Nephron progenitor cell (in vitro differentiated cells): Measurements from ENCODE around the gene DVL3.

ENCODE experiments used
- DNase-seq: peaks from one replicate; pipeline ENCODE4 v3.0.0; 2021
- H3K27ac Mint-ChIP-seq: 2 replicates; pipeline ENCODE4 v1.8.0; 2021; ENCODE audit warnings: mild to moderate bottlenecking, moderate library complexity, mixed read lengths
- H3K27me3 Mint-ChIP-seq: 2 replicates; pipeline ENCODE4 v1.8.0; 2021; ENCODE audit warnings: mild to moderate bottlenecking, low read depth, mixed read lengths; ENCODE audit not compliant: poor library complexity
- H3K36me3 Mint-ChIP-seq: 2 replicates; pipeline ENCODE4 v1.8.0; 2021; ENCODE audit warnings: low read depth, mixed read lengths
- H3K4me1 Mint-ChIP-seq: 2 replicates; pipeline ENCODE4 v1.8.0; 2021; ENCODE audit warnings: mixed read lengths
- H3K4me3 Mint-ChIP-seq: 2 replicates; pipeline ENCODE4 v1.8.0; 2021; ENCODE audit warnings: mild to moderate bottlenecking, moderate library complexity, mixed read lengths
- H3K9me3 Mint-ChIP-seq: 2 replicates; pipeline ENCODE4 v1.8.0; 2021; ENCODE audit warnings: mild to moderate bottlenecking, moderate library complexity, mixed read lengths
- TF ChIP-seq, protein P1 (sequence below): fragments of 200-600 bp; sonication (generic); IDR thresholded peaks from 2 replicates; pipeline ENCODE4 v1.5.0; 2021; ENCODE audit warnings: antibody characterized with exemption

DVL3 gene

DNA sequence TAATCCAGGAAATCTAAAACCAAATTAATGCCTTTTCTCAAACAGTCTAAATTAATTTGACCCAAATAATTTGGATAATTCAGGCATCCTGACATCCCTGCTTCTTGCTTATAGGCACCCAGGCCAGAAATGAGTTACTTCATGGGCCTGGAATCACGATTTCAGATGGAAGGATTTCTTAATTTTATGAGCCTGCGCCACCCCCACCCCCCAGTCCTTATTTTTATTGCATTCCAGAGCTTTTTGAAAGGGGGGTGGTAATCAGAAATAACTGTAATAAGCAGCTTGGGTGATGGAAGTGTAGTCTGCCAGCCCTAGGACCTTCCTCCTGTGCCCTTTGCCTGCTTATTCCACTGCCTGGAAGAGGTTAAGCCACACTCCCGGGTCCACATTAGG, 20.8 kb downstream of the DVL3 start:
- Mint-ChIP-seq H3K36me3 (peaks cover 49% of the 10 kb centered on the region), H3K27ac (peak overlapping the region; percentile 98), H3K4me3 (peak overlapping the region; percentile 99), H3K27me3 (peaks cover 4% of the 10 kb centered on the region), H3K9me3 (no peaks in the 10 kb centered on the region), H3K4me1 (peaks cover 47% of the 10 kb centered on the region)
- TF ChIP-seq, protein P1, sequence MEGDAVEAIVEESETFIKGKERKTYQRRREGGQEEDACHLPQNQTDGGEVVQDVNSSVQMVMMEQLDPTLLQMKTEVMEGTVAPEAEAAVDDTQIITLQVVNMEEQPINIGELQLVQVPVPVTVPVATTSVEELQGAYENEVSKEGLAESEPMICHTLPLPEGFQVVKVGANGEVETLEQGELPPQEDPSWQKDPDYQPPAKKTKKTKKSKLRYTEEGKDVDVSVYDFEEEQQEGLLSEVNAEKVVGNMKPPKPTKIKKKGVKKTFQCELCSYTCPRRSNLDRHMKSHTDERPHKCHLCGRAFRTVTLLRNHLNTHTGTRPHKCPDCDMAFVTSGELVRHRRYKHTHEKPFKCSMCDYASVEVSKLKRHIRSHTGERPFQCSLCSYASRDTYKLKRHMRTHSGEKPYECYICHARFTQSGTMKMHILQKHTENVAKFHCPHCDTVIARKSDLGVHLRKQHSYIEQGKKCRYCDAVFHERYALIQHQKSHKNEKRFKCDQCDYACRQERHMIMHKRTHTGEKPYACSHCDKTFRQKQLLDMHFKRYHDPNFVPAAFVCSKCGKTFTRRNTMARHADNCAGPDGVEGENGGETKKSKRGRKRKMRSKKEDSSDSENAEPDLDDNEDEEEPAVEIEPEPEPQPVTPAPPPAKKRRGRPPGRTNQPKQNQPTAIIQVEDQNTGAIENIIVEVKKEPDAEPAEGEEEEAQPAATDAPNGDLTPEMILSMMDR, result no peak
- DNase-seq, result no peak

DNA sequence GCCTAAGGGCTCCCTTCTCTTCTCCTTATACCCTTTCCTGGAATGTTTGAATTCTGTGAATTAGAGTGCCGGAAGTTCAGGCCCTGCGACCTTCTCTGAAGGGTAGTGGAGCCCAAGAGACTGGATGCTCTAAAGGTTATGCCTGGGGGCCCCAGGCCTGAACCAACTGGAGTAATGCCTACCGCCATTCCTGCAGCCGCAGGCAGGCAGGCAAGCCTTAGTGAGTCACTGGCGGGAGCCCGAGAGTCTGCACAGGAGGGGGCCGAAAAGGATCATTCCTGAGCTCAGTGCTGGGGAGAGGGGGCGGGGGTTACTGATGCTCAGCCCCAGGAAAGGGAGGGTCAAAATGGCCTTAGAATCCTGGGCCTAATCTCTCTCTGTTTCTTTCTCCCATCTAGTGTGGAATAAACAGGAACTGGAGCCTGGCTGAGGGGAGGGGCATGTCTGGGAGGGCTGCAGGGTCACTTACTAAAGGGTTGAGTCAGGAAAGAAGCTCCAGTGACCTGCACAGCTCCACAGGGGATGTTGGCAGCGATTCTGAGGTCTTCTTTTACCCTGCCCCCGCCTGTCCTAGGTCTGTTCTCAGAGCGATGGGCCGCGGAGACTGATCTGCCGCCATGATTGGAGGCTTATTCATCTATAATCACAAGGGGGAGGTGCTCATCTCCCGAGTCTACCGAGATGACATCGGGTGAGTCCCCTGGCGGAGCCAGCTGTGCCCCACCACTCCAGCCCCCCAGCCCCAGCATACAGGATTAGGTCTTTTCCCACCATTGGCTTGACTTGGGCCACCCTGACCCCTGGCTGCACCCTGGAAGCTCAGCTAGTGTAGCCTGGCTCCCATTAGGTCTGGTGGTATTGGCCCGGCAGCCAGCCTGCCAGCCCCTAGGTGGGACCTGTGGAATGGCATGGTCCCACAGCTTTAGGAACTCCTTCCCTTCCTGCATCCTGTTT, 21.5 kb downstream of the DVL3 start:
- TF ChIP-seq, protein P1, result no peak
- Mint-ChIP-seq H3K27ac (peak overlapping the region; percentile 98), H3K9me3 (no peaks in the 10 kb centered on the region), H3K27me3 (peaks cover 4% of the 10 kb centered on the region), H3K4me1 (peaks cover 42% of the 10 kb centered on the region), H3K4me3 (peak overlapping the region; percentile 99), H3K36me3 (peaks cover 47% of the 10 kb centered on the region)
- DNase-seq, result peak; percentile 69

DNA sequence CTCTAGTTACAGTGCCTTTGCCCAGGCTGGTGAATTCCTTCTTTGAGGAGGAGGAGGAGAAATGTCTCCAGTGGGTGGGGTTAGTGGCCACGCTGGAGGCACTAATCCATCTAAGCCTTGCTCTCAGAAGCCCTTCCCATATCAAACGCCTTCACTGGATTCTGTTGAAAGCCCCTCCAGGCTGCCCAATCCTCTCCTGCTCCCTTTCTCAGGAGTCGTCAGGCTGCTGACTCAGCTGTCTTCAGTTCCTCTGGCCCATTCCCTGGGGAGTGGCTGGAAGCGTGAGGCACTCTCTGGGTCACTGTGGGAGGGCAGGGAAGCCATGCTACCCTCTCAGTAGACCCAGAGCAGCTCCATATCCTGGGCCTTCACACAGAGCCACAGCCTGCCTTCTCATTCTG, 22.2 kb downstream of the DVL3 start:
- peak overlapping the region; percentile 99 for H3K4me3 Mint-ChIP-seq
- H3K9me3 Mint-ChIP-seq, result no peaks in the 10 kb centered on the region
- peaks cover 4% of the 10 kb centered on the region for H3K27me3 Mint-ChIP-seq
- H3K4me1 Mint-ChIP-seq, result peaks cover 37% of the 10 kb centered on the region
- no peak for DNase-seq
- peak overlapping the region; percentile 98 for H3K27ac Mint-ChIP-seq
- peaks cover 43% of the 10 kb centered on the region for H3K36me3 Mint-ChIP-seq
- TF ChIP-seq, protein P1, result no peak

DNA sequence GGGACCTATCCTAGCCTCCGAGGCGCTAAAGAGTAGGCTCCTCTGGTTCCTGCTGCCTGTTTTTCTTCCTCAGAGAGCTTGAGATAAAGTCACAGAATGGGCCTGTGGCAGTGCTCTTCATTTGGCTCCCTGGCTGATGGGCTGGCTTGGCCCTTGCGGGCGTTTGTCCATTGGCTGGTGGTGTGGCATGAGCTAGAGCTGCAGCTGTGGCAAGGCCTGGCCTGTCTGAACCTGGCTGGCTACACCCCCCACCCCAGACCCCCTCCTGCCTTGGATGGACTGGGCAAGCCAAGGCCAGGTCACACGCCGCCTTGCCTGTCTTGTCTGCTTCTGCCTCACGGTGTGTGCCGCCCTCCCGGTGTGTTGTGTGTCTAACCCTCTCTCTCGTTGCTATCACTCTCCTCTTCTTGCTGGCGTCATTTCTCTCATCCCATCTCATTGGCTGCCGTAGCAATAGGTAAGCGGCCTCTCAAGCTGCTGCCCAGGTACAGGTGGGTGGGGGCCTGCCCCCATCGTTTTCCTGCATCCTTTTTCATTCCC, 22.7 kb downstream of the DVL3 start:
- peaks cover 45% of the 10 kb centered on the region for H3K36me3 Mint-ChIP-seq
- peaks cover 4% of the 10 kb centered on the region for H3K27me3 Mint-ChIP-seq
- H3K27ac Mint-ChIP-seq, result peak overlapping the region; percentile 98
- no peaks in the 10 kb centered on the region for H3K9me3 Mint-ChIP-seq
- no peak for DNase-seq
- TF ChIP-seq, protein P1, result no peak
- peaks cover 37% of the 10 kb centered on the region for H3K4me1 Mint-ChIP-seq
- peak overlapping the region; percentile 99 for H3K4me3 Mint-ChIP-seq

DNA sequence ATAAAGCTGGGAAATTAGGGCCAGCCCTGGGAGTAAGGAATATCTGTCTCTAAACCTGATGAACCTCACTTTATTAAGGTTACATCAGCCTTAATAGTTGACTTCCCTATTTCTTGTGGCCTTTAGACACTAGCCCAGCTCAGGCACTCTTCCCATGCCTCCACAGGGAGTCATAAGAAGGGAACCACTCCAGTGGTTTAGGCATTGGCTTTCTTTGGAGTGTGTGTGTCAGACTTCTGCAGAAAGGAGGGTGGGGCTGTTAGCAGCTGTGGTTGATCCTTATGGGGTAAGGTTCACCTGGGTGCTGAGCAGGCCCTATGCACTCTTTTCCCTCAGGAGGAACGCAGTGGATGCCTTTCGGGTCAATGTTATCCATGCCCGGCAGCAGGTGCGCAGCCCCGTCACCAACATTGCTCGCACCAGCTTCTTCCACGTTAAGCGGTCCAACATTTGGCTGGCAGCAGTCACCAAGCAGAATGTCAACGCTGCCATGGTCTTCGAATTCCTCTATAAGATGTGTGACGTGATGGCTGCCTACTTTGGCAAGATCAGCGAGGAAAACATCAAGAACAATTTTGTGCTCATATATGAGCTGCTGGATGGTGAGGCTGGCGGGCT, 23.5 kb downstream of the DVL3 start:
- H3K4me3 Mint-ChIP-seq, result no peak overlapping the region
- DNase-seq, result no peak

More for the DNA sequence above, 23.5 kb downstream of the DVL3 start:
- Mint-ChIP-seq H3K27me3 (peaks cover 4% of the 10 kb centered on the region), H3K36me3 (peaks cover 47% of the 10 kb centered on the region), H3K27ac (no peak overlapping the region), H3K9me3 (no peaks in the 10 kb centered on the region), H3K4me1 (peaks cover 37% of the 10 kb centered on the region)
- TF ChIP-seq, protein P1, result no peak
